ENCODE data around the gene LMF1. TPM values are rescaled to one million over a fixed set of nuclear protein-coding genes. Genes with fewer than 3 reads are reported as not detected.

LMF1 gene
- polyA plus RNA-seq, 1 donor from 2014 or later, result 16.2 TPM

GRCh38 chr16:869823-870641, 100.8 kb downstream of the LMF1 start:
- Histone ChIP-seq H2AFZ (ENCODE audit: low read depth, low read length) (no peak overlapping the region), H3K27me3 (ENCODE audit: insufficient read depth, low read depth, low read length) (no peaks in the 10 kb centered on the region), H4K20me1 (ENCODE audit: insufficient read depth) (no peaks in the 10 kb centered on the region), H3K9ac (ENCODE audit: low read length) (no peak overlapping the region), H3K36me3 (ENCODE audit: insufficient read depth, low read length) (no peaks in the 10 kb centered on the region), H3F3A (ENCODE audit: insufficient read depth, low read length, poor library complexity, severe bottlenecking) (no peaks in the 10 kb centered on the region), H3K9me3 (ENCODE audit: low read length) (no peaks in the 10 kb centered on the region), H3K9me2 (ENCODE audit: insufficient read depth, low read length) (no peaks in the 10 kb centered on the region), H3K27ac (ENCODE audit: low read length) (no peak overlapping the region), H3K4me3 (ENCODE audit: low read length) (no peak overlapping the region), H3K4me2 (ENCODE audit: low read length) (no peak overlapping the region), H3K79me2 (replicated peaks; ENCODE audit: insufficient read depth, low read length) (no peaks in the 10 kb centered on the region)
- no peak for TF ChIP-seq POLR2AphosphoS5 (IDR thresholded peaks at IDR 0.05)
- TF ChIP-seq MXI1 (conservative IDR thresholded peaks at IDR 0.05; ENCODE audit: poor library complexity, severe bottlenecking), result no peak

- Histone ChIP-seq H4K20me1 (ENCODE audit: insufficient read depth) (no peaks in the 10 kb centered on the region), H3K79me2 (replicated peaks; ENCODE audit: insufficient read depth, low read length) (no peaks in the 10 kb centered on the region), H3K4me2 (ENCODE audit: low read length) (no peak overlapping the region), H2AFZ (ENCODE audit: low read depth, low read length) (no peak overlapping the region), H3K4me3 (ENCODE audit: low read length) (no peak overlapping the region), H3K36me3 (ENCODE audit: insufficient read depth, low read length) (no peaks in the 10 kb centered on the region), H3K9me2 (ENCODE audit: insufficient read depth, low read length) (no peaks in the 10 kb centered on the region), H3K9me3 (ENCODE audit: low read length) (no peaks in the 10 kb centered on the region), H3K9ac (ENCODE audit: low read length) (no peak overlapping the region), H3K27ac (ENCODE audit: low read length) (no peak overlapping the region), H3K27me3 (ENCODE audit: insufficient read depth, low read depth, low read length) (no peaks in the 10 kb centered on the region), H3F3A (ENCODE audit: insufficient read depth, low read length, poor library complexity, severe bottlenecking) (no peaks in the 10 kb centered on the region)
- TF ChIP-seq CTCF (IDR thresholded peaks at IDR 0.05; ENCODE audit: poor library complexity, severe bottlenecking) (no peak), REST (IDR thresholded peaks at IDR 0.05; ENCODE audit: borderline replicate concordance) (no peak), POLR2AphosphoS5 (IDR thresholded peaks at IDR 0.05) (no peak), SMC3 (conservative IDR thresholded peaks at IDR 0.05; ENCODE audit: poor library complexity) (no peak), MXI1 (conservative IDR thresholded peaks at IDR 0.05; ENCODE audit: poor library complexity, severe bottlenecking) (no peak), EZH2 (IDR thresholded peaks at IDR 0.05; ENCODE audit: borderline replicate concordance, insufficient read depth, low read length, poor library complexity, severe bottlenecking) (no peak), TAF1 (IDR thresholded peaks at IDR 0.05; ENCODE audit: low read depth) (no peak), EP300 (conservative IDR thresholded peaks at IDR 0.05; ENCODE audit: poor library complexity, severe bottlenecking) (no peak), RAD21 (conservative IDR thresholded peaks at IDR 0.05) (no peak)
Observed at GRCh38 chr16:868846-869822, 101.7 kb downstream of the LMF1 start.

Data from neural cell (in vitro differentiated cells).